ENCODE results near the gene ROR2.
A peak's percentile ranks its signal among the peaks of the same experiment; 100 is the strongest.

ROR2 gene

DNA sequence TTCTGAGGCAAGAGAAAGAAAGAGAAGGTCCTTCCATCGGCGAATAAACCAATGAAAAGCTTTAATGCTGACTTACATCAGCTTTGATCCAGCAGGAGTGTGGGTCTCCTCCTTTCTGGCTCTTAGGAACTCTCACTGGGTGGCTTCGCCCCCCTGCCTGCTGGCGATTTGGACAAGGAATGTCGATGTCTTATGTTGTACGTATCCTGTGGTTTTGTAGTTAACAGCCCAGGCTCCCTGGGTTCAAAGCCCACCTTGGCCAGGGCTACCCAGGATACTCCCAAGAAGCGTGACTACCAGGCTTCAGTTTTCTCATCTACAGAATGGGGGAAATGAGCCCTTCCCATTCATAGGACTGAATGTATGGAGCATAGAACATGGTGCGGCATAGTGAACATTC lies 124.2 kb downstream of the ROR2 start:
- TF ChIP-seq, protein P1, sequence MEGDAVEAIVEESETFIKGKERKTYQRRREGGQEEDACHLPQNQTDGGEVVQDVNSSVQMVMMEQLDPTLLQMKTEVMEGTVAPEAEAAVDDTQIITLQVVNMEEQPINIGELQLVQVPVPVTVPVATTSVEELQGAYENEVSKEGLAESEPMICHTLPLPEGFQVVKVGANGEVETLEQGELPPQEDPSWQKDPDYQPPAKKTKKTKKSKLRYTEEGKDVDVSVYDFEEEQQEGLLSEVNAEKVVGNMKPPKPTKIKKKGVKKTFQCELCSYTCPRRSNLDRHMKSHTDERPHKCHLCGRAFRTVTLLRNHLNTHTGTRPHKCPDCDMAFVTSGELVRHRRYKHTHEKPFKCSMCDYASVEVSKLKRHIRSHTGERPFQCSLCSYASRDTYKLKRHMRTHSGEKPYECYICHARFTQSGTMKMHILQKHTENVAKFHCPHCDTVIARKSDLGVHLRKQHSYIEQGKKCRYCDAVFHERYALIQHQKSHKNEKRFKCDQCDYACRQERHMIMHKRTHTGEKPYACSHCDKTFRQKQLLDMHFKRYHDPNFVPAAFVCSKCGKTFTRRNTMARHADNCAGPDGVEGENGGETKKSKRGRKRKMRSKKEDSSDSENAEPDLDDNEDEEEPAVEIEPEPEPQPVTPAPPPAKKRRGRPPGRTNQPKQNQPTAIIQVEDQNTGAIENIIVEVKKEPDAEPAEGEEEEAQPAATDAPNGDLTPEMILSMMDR (IDR thresholded peaks at IDR 0.05; ENCODE audit: low read depth, low read length, missing control alignments) = no peak
- DNase-seq (ENCODE audit: extremely low read depth, low read depth) = no peak
- no peak overlapping the region for H3K4me3 ChIP-seq (replicated peaks; ENCODE audit: low read depth, low read length)

GRCh38 chr9:91825422-91825821 lies 124.6 kb downstream of the ROR2 start:
- TF ChIP-seq, protein P1 (IDR thresholded peaks at IDR 0.05; ENCODE audit: low read depth, low read length, missing control alignments) = no peak
- no peak for DNase-seq (ENCODE audit: extremely low read depth, low read depth)
- H3K4me3 ChIP-seq (replicated peaks; ENCODE audit: low read depth, low read length) = peak overlapping the region; percentile 10

DNA sequence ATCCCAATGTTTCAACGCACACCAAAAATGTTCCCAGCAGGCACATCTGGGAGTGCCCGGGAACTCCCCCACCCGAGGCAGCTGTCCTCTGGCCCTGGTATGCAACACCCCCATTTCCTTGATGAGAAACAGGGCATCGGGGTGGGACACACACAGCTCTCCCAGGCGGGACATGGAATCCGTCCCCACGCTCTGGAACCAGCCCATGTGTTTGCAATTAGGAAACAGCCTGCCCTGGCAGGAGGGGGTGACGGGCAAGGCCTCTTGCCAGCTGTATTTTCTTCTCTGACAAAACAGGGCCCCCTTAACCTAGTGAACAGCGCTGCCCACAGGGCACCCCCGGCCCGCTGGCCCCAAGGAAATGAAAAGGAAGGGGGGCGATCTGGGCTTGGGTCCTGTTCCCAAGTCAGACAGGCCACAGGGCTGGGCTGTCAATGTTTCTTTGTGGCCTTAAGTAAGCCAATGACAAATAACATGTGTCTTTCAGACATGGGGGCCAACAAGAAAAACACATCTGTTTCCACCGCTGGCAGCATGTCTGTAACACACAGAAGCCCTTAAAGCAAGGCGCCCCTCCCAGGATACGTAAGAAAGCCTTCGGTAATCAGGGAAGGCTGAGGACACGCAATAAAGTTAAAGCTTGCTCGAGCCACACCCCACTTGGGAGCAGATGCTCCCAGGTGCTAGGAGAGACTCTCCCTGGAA lies 125.3 kb downstream of the ROR2 start:
- H3K4me3 ChIP-seq (replicated peaks; ENCODE audit: low read depth, low read length) = peak overlapping the region; percentile 10
- TF ChIP-seq, protein P1 (IDR thresholded peaks at IDR 0.05; ENCODE audit: low read depth, low read length, missing control alignments) = no peak
- DNase-seq (ENCODE audit: extremely low read depth, low read depth) = peak; percentile 71

DNA sequence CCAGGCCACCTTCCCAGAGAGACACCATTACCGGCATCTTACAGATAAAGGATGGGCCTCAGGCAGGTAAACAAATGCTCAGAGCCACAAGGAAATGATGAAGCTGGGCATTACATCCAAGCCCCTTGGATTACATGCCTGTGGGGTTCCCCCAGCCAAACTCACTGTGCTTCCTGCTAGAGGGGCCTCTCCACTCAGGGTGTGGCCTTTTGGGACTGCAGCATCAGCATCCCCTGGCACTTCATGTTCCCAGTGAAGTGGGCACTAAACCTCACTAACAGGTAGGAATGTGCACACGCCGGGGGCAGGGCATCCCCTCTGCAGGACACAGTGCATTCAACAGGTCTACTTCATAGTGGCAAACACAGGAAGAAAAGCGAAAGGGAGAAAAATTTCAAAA lies 125.9 kb downstream of the ROR2 start:
- DNase-seq (ENCODE audit: extremely low read depth, low read depth) = no peak
- peak overlapping the region; percentile 10 for H3K4me3 ChIP-seq (replicated peaks; ENCODE audit: low read depth, low read length)
- TF ChIP-seq, protein P1 (IDR thresholded peaks at IDR 0.05; ENCODE audit: low read depth, low read length, missing control alignments) = no peak

- TF ChIP-seq, protein P1 (IDR thresholded peaks at IDR 0.05; ENCODE audit: low read depth, low read length, missing control alignments) = no peak
- DNase-seq (ENCODE audit: extremely low read depth, low read depth) = no peak
- no peak overlapping the region for H3K4me3 ChIP-seq (replicated peaks; ENCODE audit: low read depth, low read length)
Measured at GRCh38 chr9:91820949-91821880, 128.8 kb downstream of the ROR2 start.

GRCh38 chr9:91820126-91820750 lies 129.8 kb downstream of the ROR2 start:
- TF ChIP-seq, protein P1 (IDR thresholded peaks at IDR 0.05; ENCODE audit: low read depth, low read length, missing control alignments) = no peak
- no peak overlapping the region for H3K4me3 ChIP-seq (replicated peaks; ENCODE audit: low read depth, low read length)
- no peak for DNase-seq (ENCODE audit: extremely low read depth, low read depth)

All from HFF-Myc (cell line).